ENCODE measurements around the gene PODN.

Gene PODN

DNA sequence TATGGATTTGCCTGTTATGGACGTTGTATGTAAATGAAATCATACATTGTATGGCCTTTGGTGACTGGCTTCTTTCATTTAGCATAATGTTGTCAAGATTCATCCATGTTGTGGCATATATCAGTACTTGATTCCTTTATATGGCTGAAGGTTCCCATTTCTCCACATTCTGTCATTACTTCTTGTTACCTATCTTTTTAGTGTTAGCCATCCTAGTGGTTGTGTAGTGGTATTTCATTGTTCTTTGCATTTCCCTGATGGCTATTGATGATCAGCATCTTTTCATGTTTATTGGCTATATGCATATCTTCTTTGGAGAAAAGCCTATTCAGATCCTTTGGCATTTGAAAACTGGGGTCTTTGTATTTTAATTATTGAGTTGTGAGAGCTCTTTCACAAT lies 39.8 kb upstream of the PODN start:
- TF ChIP-seq, protein P1, sequence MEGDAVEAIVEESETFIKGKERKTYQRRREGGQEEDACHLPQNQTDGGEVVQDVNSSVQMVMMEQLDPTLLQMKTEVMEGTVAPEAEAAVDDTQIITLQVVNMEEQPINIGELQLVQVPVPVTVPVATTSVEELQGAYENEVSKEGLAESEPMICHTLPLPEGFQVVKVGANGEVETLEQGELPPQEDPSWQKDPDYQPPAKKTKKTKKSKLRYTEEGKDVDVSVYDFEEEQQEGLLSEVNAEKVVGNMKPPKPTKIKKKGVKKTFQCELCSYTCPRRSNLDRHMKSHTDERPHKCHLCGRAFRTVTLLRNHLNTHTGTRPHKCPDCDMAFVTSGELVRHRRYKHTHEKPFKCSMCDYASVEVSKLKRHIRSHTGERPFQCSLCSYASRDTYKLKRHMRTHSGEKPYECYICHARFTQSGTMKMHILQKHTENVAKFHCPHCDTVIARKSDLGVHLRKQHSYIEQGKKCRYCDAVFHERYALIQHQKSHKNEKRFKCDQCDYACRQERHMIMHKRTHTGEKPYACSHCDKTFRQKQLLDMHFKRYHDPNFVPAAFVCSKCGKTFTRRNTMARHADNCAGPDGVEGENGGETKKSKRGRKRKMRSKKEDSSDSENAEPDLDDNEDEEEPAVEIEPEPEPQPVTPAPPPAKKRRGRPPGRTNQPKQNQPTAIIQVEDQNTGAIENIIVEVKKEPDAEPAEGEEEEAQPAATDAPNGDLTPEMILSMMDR (IDR thresholded peaks at IDR 0.05; ENCODE audit: low read depth, low read length, missing control alignments): no peak

DNA sequence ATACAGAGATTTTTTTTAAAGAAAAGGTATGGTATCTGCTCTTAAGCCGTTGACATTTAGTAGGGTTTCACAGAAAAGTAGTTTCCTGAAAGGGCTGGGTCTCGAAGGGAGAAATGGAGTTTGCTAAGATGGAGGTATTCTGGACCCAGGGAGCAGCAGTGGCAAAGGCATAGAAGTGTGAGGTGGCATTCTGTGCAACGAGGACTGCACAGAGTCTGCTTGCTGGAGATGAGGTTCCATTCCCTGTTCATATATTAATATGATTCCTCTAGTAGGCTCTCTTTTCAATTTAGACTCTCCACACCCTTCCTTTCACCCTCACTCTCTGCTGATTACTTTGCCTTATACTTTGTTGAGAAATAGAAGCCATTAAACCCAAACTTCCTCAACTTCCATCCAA lies 38.5 kb upstream of the PODN start:
- TF ChIP-seq, protein P1 (IDR thresholded peaks at IDR 0.05; ENCODE audit: low read depth, low read length, missing control alignments): no peak
- Histone ChIP-seq H3K36me3 (replicated peaks) (no peaks in the 10 kb centered on the region), H3K27ac (no peak overlapping the region), H3K27me3 (replicated peaks) (no peaks in the 10 kb centered on the region), H3K4me3 (ENCODE audit: low read depth, low read length) (no peak overlapping the region)
- no peak for DNase-seq
- in situ Hi-C loops (cut with HindIII; ENCODE audit: low pct_ligation_motif_present, low sequenced_read_pairs): no loop called here

More for the DNA sequence above, 39.8 kb upstream of the PODN start:
- no peak overlapping the region for H3K27ac ChIP-seq
- H3K36me3 ChIP-seq (replicated peaks): no peaks in the 10 kb centered on the region
- DNase-seq: no peak
- in situ Hi-C loops (cut with HindIII; ENCODE audit: low pct_ligation_motif_present, low sequenced_read_pairs): no loop called here
- H3K4me3 ChIP-seq (ENCODE audit: low read depth, low read length): no peak overlapping the region
- no peaks in the 10 kb centered on the region for H3K27me3 ChIP-seq (replicated peaks)

DNA sequence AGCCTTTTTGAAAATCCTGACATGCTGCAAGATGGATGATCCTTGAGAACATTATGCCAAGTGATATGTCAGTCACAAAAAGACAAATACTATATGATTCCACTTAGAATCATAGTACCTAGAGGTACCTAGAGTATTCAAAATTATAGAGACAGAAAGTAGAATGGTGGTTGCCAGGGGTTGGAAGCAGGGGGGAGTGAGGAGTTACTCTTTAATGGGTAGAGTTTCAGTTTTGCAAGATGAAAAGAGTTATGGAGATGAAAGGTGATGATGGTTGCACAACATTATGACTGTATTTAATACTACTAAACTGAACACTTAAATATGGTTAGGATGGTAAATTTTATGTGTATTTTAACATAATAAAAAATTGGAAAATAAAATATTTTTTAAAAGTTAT lies 37.9 kb upstream of the PODN start:
- H3K4me3 ChIP-seq (ENCODE audit: low read depth, low read length): no peak overlapping the region
- DNase-seq: no peak
- no peaks in the 10 kb centered on the region for H3K27me3 ChIP-seq (replicated peaks)
- in situ Hi-C loops (cut with HindIII; ENCODE audit: low pct_ligation_motif_present, low sequenced_read_pairs): no loop called here
- no peaks in the 10 kb centered on the region for H3K36me3 ChIP-seq (replicated peaks)
- TF ChIP-seq, protein P1 (IDR thresholded peaks at IDR 0.05; ENCODE audit: low read depth, low read length, missing control alignments): no peak
- H3K27ac ChIP-seq: no peak overlapping the region

DNA sequence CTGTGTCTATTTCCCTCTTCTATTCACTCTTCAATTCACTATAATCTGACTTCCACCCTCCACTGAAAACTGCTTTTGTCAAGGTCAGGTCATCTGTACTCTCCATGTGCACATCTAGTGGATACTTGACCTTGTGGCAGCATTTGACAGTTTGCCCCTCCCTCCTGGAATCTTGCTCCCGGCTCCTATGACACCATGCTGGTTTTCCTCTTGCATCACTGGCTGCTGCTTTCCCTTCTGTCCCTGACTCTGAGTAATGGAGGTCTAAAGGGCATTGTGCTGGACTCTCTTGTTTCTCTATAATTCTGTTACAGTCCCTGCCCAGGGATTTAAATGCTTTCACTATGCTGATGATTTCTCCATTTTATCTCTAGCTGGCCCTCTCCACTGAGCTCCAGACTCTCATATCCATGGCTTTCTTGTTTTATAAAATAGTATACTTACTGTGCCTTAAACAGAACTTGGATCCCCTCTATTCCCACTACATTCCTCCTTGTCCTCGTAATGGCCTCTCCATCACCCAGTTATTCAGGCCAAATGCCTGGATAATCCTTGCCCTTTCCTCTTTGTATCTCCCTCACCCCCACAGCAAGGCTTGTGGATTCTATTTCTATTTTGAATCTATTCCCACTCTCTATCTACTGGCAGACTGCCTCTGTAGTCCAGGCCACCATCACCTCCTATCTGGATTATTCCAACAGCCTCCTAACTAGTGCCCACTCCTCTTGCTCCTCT lies 36.8 kb upstream of the PODN start:
- no peak overlapping the region for H3K4me3 ChIP-seq (ENCODE audit: low read depth, low read length)
- in situ Hi-C loops (cut with HindIII; ENCODE audit: low pct_ligation_motif_present, low sequenced_read_pairs): no loop called here
- H3K27ac ChIP-seq: peak overlapping the region; percentile 49
- no peaks in the 10 kb centered on the region for H3K36me3 ChIP-seq (replicated peaks)
- TF ChIP-seq, protein P1 (IDR thresholded peaks at IDR 0.05; ENCODE audit: low read depth, low read length, missing control alignments): no peak
- peak; percentile 55 for DNase-seq
- H3K27me3 ChIP-seq (replicated peaks): no peaks in the 10 kb centered on the region

DNA sequence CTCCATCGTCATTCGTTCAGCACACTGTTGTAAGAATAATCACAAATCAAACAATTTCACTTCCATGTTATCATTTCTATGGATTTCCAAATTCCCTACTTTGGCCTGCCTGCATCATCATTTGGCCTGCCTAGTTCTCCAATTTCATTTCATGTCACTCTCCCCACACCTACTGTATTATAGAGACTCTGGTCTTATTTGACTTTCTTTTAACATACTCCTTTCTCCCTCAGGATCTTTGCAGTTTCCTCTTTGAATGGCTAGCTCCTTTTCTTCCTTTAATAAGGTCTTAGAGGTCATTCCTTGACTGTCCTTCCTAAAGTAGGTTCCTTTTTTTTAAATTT lies 36.3 kb upstream of the PODN start:
- in situ Hi-C loops (cut with HindIII; ENCODE audit: low pct_ligation_motif_present, low sequenced_read_pairs): no loop called here
- H3K27me3 ChIP-seq (replicated peaks): no peaks in the 10 kb centered on the region

More for the DNA sequence above, 36.3 kb upstream of the PODN start:
- Histone ChIP-seq H3K27ac (no peak overlapping the region), H3K36me3 (replicated peaks) (no peaks in the 10 kb centered on the region), H3K4me3 (ENCODE audit: low read depth, low read length) (no peak overlapping the region)
- DNase-seq: no peak
- TF ChIP-seq, protein P1 (IDR thresholded peaks at IDR 0.05; ENCODE audit: low read depth, low read length, missing control alignments): no peak
